ENCODE data around the gene PRADC1.
A peak's percentile ranks its signal among the peaks of the same experiment; 100 is the strongest.

The PRADC1 gene

DNA sequence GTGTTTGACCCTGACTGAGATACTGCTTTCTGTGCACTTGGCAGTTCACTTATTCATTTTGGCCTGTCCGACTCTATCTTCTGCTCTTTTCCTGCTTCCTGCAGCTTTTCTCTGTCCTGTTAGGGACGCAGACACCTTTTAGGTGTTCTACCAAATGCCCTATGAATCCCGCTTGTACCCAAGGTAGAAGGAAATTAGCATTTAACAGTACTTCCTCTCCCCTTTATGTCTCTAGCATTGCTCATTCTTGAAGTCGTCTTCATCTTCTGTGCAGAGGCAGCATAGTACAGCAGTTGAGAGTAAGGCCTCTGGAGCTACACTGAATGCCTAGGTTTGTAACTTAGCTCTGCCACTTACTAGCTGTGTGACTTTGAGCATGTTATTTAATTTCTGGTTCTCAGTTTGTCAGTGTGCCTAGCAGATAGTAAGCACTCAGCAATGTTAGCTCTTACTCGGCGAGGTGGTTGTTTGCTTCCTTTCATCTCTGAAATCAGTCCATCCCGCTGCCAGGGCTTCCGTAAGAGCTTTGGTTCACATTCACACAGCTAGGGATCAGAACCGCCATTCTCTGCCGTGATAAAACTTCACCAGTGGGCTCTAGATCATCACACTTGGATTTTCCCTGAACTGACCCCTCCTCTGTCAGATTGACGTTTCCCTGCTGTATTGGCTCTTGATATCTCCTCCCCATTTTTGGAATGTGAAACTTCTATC is 2.4 kb upstream of the PRADC1 start:
- DNase-seq (ENCODE audit: low read depth) = no peak

DNA sequence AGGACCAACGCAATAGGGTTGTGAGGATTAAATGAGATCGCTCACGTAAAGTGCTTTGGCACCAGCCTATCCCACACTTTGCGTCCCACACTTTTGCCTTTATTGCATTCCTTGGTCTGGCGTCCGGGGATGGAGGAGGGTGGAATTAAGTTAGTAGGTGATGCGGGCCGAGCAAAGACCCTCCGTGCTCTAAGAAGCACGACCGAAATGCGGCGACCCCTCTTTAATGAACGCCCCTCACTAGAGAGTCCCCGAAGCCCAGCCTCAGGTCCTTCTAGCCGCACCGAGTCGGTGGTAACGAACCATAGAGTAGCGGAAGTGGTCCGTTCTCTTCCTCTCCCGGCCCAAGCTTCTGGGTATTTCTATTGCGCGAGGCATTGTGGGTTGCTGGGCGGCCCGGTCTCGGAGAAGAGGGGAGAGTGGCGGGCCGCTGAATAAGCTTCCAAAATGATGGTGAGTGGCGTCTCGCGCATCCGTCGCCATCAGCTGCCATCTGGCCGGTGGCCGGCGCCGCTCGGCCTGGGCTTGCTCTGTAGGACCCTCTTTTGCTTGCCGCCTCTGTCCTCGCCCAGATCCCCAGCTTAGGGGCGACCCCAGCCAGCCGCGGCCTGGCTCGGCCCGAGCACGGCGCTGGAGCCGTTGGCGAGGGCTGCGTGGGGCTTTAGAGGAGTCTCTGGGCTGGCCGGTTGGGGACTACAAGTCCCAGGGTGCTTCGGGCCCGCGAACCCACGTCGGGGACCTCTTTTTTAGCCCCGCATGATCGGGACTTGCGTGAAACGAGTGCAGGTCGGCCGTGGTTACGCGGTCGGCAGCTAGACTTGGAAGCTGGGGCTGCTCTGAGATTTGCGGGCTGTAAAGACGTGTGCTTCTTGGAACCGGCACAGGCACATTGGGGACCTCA is 1.1 kb upstream of the PRADC1 start, which contains the start of gene CCT7:
TSS of gene CCT7 (plus strand) at position 377 of the 901 bp plus-strand sequence. CDS start at position 448, 71 bp downstream.
- peak; percentile 76 for DNase-seq (ENCODE audit: low read depth)

- no peak for DNase-seq (ENCODE audit: low read depth)
These were observed 461 bp downstream of the PRADC1 start for GRCh38 chr2:73232403-73233153.

GRCh38 chr2:73228631-73229030 is 4.4 kb downstream of the PRADC1 start:
- no peak for DNase-seq (ENCODE audit: low read depth)

DNA sequence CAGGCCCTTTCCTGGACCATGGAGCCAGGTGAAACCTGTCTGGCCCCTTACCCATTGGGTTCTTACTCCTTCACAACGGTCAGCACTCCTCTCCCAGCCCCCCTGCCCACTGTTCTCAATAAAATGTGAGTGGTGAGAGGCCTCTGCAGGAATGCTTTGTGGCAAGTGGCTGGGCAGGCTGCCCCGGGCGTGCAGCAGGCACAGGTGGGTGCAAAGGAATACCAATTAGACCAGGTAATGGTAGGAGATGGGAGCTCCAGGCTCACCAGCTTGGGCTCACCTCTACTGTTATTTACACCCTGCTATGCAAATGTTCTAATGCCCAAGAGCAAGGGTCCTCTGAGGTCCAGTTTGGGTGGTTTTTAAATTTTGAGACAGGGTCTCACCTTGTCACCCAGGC is 6.0 kb downstream of the PRADC1 start:
- no peak for DNase-seq (ENCODE audit: low read depth)

GRCh38 chr2:73225513-73226360 is 7.3 kb downstream of the PRADC1 start:
- no peak for DNase-seq (ENCODE audit: low read depth)

DNA sequence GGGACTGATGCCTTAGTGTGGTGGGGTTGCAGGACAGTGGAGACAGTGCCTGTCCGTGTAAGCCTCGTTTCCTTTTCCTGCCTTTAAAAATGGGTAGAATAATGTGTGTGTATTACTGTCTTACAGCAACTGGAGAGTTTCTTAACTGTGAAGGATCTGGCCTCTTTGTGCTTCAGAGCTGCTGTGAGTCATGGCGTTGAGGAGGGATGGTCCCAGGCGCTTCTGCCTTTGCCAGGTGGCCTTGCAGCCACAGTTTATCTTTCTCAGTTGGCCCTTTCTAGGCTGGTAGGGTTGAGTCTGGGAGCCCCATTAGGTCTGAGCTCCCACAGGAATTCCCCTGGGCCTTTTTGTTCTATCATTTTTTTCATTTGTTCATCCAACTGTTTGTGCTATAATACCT is 9.2 kb downstream of the PRADC1 start:
- DNase-seq (ENCODE audit: low read depth) = no peak

- DNase-seq (ENCODE audit: low read depth) = no peak
These were observed 14.7 kb downstream of the PRADC1 start for GRCh38 chr2:73218298-73218697.

GRCh38 chr2:73217826-73218225 is 15.2 kb downstream of the PRADC1 start:
- DNase-seq (ENCODE audit: low read depth) = no peak

DNA sequence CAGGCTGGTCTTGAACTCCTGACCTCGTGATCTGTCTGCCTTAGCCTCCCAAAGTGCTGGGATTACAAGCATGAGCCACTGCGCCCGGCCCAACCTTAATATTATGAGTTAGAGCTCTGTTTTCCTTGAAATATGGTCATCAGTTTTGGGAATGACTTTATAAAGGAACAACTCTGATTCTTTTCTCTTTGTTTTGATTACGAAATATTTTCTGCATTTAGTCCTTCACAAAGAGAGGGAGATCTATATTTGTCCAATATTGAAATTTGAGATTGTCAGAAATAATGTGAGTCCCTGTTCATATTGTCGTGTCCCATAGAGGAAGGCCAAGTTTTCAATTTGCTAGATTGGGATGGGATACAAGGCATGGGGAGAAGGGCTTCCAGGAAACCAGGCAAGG is 15.9 kb downstream of the PRADC1 start:
- DNase-seq (ENCODE audit: low read depth) = no peak

GRCh38 chr2:73215254-73215653 is 17.8 kb downstream of the PRADC1 start:
- DNase-seq (ENCODE audit: low read depth) = no peak

- peak; percentile 90 for DNase-seq (ENCODE audit: low read depth)
These were observed 18.7 kb downstream of the PRADC1 start, which contains the start of gene SMYD5 for GRCh38 chr2:73214120-73215035. SMYD5 (plus strand) TSS chr2:73214245; CDS start chr2:73214267, 22 bp downstream.

DNA sequence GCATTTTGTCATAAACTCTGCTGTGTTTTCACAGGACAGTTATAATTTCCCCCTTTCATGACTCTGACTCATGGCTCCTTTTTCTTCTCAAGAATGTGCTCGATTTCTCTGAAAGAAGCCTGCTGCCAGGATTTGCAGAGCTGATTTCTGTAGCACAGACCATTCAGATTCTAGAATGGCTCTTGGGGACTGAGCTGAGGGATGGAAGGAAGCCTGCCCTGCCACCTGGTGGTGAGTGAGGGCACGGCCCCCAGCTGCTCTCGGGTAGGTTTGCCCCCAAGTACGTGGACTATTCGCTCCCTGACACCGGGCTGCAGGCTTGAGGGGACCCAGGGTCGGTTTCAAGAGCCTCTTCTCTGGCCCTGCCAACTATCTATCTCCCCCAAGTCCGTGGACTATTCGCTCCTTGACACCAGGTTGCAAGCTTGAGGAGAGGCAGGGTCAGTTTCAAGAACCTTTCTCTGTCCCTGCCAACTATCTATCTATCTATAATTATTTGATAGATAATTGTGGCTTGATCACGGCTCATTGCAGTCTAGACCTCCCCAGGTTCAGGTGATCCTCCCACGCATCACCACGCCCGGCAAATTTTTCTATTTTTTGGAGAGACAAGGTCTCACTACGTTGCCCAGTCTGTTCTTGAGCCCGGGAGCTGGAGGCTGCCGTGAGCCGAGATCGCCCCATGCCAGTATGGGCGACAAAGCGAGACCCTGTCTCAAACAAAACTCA is 20.4 kb downstream of the PRADC1 start:
- peak; percentile 76 for DNase-seq (ENCODE audit: low read depth)

DNA sequence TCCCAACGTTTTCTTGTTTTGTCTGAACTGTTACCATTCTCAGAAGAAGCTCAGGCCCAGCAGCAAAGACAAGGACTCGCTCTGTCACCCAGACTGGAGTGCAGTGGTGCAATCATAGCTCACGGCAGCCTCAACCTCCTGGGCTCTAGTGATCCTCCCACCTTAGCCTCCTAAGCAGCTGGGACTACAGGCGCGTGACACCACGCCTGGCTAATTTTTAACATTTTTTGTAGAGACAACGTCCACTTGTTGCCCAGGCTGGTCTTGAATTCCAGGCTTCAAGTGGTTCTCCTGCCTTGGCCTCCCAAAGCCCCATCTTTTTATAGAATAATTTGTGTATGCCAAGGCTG is 21.0 kb downstream of the PRADC1 start:
- no peak for DNase-seq (ENCODE audit: low read depth)

DNA sequence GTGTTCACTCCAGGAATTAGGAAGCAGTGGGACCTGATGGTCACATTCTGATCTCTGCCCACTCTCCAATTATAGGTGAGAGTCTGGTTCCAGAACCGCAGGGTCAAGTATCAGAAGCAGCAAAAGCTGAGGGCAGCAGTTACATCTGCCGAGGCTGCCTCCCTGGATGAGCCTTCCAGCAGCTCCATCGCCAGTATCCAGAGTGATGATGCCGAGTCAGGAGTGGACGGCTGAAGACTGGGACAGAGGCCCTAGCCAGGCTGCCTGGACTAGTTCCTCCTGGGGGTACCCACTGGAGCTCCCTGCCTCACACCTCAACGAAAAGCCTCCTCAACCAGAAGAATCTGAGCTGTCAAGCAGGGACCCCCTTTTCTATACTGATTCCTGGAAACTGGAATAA is 22.3 kb downstream of the PRADC1 start:
- DNase-seq (ENCODE audit: low read depth) = no peak

DNA sequence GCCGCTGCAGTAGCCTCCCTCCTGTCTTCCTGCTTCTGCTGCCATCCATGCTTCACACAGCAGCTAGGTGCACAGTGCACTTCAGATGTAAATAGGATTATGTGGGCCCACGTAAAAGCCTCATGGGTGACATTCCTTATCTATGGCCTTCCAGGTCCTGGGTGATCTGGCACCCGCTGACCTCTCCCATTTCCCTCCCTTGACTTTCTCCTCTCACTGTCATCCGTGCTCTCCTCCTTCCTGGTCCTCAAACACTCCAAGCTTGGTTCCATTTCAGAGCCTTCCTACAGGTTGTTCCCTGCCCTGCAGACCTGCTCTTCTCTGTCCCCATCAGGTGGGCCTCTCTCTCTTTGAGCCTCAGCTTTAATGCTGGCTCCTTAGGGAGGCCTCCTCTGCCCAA is 23.0 kb downstream of the PRADC1 start:
- DNase-seq (ENCODE audit: low read depth) = no peak

DNA sequence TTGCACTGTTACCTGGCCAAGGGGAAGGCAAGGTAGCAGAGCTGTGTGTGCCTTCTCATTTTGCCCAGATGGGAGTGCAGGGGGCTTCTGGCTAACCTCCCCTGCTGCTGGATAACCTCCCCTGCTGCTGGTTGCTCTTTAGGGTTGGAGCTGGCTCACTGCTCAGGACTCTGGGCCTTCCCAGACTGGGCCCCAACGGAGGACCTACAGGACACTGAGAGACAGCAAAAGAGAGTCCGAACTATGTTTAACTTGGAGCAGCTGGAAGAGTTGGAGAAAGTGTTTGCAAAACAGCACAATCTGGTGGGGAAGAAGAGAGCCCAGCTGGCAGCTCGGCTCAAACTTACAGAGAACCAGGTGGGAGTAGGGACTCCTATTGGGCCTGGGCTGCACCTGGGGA is 24.8 kb downstream of the PRADC1 start:
- no peak for DNase-seq (ENCODE audit: low read depth)

DNA sequence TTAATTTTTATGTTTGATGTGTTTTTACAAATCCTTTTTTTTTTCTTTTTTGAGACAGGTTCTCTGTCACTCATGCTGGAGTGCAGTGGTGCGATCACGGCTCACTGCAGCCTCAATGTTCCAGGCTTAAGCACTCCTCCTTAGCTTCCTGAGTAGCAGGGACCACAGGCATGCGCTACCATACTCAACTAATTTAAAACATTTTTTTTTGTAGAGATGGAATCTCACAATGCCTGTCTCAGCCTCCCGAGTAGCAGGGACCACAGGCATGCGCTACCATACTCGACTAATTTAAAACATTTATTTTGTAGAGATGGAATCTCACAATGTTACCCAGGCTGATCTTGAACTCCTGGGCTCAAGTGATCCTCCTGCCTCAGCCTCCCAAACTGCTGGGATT is 27.4 kb downstream of the PRADC1 start:
- no peak for DNase-seq (ENCODE audit: low read depth)

DNA sequence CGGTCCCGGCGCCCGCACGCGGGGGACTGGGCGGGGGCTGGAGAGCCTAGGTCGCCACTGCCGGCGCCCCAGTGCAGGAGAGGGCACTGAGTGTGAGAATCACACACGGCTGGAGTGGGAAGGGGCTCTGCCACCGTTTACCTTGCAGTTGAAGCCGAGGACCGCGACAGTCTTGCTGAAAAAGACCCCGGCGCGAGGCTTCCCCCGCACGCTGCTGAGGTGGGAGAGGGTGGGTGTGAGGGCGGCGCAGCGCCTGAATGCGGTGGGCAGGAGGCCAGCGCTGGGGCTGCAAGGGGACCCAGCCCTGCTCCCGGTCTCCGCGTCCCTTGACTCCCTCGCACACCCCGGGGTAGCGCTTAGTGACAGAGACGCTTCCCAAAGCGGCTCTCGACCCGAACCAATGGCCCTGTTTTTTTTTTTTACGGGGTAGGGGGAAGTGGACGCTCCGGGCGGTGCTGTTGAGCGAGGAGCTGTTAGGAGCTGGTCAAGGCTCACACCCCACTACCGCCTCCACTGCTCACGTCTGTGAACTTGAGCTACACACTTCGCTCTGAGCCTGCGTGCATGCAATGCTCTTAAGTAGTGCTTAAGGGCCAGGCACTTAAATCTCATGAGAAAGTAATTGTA is 29.9 kb downstream of the PRADC1 start:
- DNase-seq (ENCODE audit: low read depth) = no peak
